Measurements from ENCODE around the gene BTBD8. TPM values are rescaled to one million over a fixed set of nuclear protein-coding genes. Genes with fewer than 3 reads are reported as not detected.

The BTBD8 gene
- total and polyA plus RNA-seq, 2 of the 4 experiments (the other 2 are of a cell fraction), result 0.94 to 2.0 TPM

GRCh38 chr1:92134331-92134730, 54.2 kb downstream of the BTBD8 start:
- Histone ChIP-seq H3K9me3 (ENCODE audit: control insufficient read depth, insufficient read depth, low read length) (no peaks in the 10 kb centered on the region), H2AK9ac (replicated peaks; ENCODE audit: low read depth, low read length, poor library complexity) (no peak overlapping the region), H2AFZ (replicated peaks; ENCODE audit: low read length, poor library complexity) (no peak overlapping the region), H3K27me3 (ENCODE audit: control insufficient read depth, insufficient read depth, low read length) (no peaks in the 10 kb centered on the region), H3K56ac (ENCODE audit: extremely low read depth, insufficient read depth, low read length) (no peak overlapping the region), H3K18ac (ENCODE audit: low read depth, low read length) (no peak overlapping the region), H2BK120ac (ENCODE audit: low read depth, low read length) (no peak overlapping the region), H3K23ac (ENCODE audit: low read depth, low read length) (no peak overlapping the region), H3K9ac (ENCODE audit: low read depth, low read length) (no peak overlapping the region), H2BK15ac (ENCODE audit: low read depth, low read length) (no peak overlapping the region), H3K27ac (ENCODE audit: insufficient read depth, low read length) (no peak overlapping the region), H4K91ac (ENCODE audit: insufficient read depth, low read depth, low read length) (no peak overlapping the region), H3K4me1 (ENCODE audit: control insufficient read depth, insufficient read depth, low read length) (no peaks in the 10 kb centered on the region), H3K4ac (ENCODE audit: low read depth, low read length) (no peak overlapping the region), H3K9me1 (ENCODE audit: insufficient read depth, low read length) (no peaks in the 10 kb centered on the region), H4K5ac (ENCODE audit: low read depth, low read length) (no peak overlapping the region), H2BK20ac (ENCODE audit: low read depth, low read length) (no peak overlapping the region), H3K4me3 (ENCODE audit: insufficient read depth, low read depth, low read length) (no peak overlapping the region), H4K8ac (ENCODE audit: low read depth in 2 of 2, low read length in 2 of 2) (no peak overlapping the region), H2BK5ac (ENCODE audit: low read depth, low read length, poor library complexity, severe bottlenecking) (no peak overlapping the region), H4K20me1 (ENCODE audit: insufficient read depth, low read length) (no peaks in the 10 kb centered on the region), H3K4me2 (ENCODE audit: low read depth, low read length) (no peak overlapping the region), H3K36me3 (ENCODE audit: control insufficient read depth, insufficient read depth, low read length) (no peaks in the 10 kb centered on the region), H3K14ac (replicated peaks; ENCODE audit: low read depth, low read length) (no peak overlapping the region), H3K79me1 (ENCODE audit: low read depth in 1 of 2, low read length in 2 of 2) (no peaks in the 10 kb centered on the region), H2AK5ac (ENCODE audit: low read depth, low read length) (no peak overlapping the region)
- TF ChIP-seq RFX5 (IDR thresholded peaks at IDR 0.05; ENCODE audit: low read depth, low read length) (no peak), CEBPB (IDR thresholded peaks at IDR 0.05; ENCODE audit: low read depth, low read length) (no peak), CTCF (conservative IDR thresholded peaks at IDR 0.05; ENCODE audit: low read depth, low read length) (no peak), SMC3 (IDR thresholded peaks at IDR 0.05; ENCODE audit: low read depth, low read length) (no peak), MAZ (IDR thresholded peaks at IDR 0.05; ENCODE audit: borderline replicate concordance, low read depth, low read length) (no peak), NFE2L2 (IDR thresholded peaks at IDR 0.05; ENCODE audit: low read depth, low read length) (no peak), FOS (IDR thresholded peaks at IDR 0.05; ENCODE audit: low read depth, low read length) (no peak), MXI1 (IDR thresholded peaks at IDR 0.05; ENCODE audit: borderline replicate concordance, low read depth, low read length) (no peak), RCOR1 (IDR thresholded peaks at IDR 0.05; ENCODE audit: insufficient replicate concordance, low read length) (no peak), CHD1 (IDR thresholded peaks at IDR 0.05; ENCODE audit: low read depth, low read length) (no peak), USF2 (IDR thresholded peaks at IDR 0.05; ENCODE audit: low read depth, low read length) (no peak), BHLHE40 (IDR thresholded peaks at IDR 0.05; ENCODE audit: low read depth, low read length) (no peak), POLR2A (IDR thresholded peaks at IDR 0.05; ENCODE audit: low read depth, low read length) (no peak), ELK1 (IDR thresholded peaks at IDR 0.05; ENCODE audit: borderline replicate concordance, low read depth, low read length) (no peak), RAD21 (IDR thresholded peaks at IDR 0.05; ENCODE audit: low read length) (no peak)
- no TSS peak for BruUV-seq (replicated peaks)
- DNase-seq (no peak), ATAC-seq (ENCODE audit: low read depth) (no peak)
- intact Hi-C loops (cut with micrococcal nuclease) (no loop called here), in situ Hi-C loops (cut with MboI; ENCODE audit: low sequenced_read_pairs) (no loop called here), dilution Hi-C loops (cut with HindIII; ENCODE audit: low sequenced_read_pairs, unreplicated experiment) (no loop called here)
- ChIA-PET POLR2A (ENCODE audit: unreplicated experiment) (no interaction called here), CTCF (no interaction called here)

Measured in IMR-90 (cell line).